NCI-H146 (cell line): Measurements from ENCODE around the gene EPHB1.
A peak's percentile ranks its signal among the peaks of the same experiment; 100 is the strongest.
"Not testable (repeated sequence)": the region's sequence is repeated elsewhere in the genome, so short reads cannot be mapped to it uniquely, and the experiment has no call there.

Experiments
- DNase-seq: peaks from one replicate; lab custom pipeline; 2025; lab: John Stamatoyannopoulos, UW

Gene EPHB1

GRCh38 chr3:135216659-135217058 is 421.6 kb downstream of the EPHB1 start:
- DNase-seq, result no peak

DNA sequence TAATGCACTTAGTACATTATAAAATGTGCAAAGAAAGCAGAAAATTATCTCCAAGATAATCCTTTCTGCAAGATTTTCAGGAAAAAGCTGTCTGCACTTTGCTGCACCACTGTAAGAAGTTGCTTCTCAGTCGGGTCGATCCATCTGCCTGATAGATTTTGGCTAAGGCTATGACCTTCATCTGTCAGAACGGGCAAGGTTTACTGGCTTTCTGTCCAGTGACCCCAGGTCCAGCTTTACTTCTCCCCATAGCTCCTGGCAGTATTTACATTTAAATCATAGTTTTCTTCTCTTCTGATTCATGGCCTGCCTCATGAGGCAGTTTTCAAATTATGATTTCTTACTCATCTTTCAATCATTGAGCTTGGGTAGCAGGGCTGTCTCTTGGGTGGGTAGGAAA is 422.7 kb downstream of the EPHB1 start:
- no peak for DNase-seq

DNA sequence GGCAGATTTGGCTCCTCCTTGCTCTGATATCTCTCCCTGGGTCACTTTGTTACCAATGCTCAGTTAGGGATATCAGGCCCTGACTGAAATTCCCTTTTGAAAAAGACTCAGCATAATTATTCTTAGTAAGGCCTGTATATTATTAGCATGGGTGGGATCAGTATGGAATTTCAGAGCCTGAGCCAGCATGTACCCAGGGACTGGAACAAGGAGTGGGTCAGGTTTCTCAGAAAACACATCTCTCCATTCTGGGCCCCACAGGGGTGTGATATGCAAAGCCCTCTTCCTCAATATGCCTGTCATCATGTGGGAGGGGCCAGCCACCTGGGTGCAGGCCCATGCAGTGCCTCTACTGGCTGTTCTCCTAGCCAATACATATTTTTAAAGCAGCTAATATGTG is 423.2 kb downstream of the EPHB1 start:
- DNase-seq, result peak; percentile 60

- no peak for DNase-seq
Measured at GRCh38 chr3:135218782-135219181, 423.7 kb downstream of the EPHB1 start.

DNA sequence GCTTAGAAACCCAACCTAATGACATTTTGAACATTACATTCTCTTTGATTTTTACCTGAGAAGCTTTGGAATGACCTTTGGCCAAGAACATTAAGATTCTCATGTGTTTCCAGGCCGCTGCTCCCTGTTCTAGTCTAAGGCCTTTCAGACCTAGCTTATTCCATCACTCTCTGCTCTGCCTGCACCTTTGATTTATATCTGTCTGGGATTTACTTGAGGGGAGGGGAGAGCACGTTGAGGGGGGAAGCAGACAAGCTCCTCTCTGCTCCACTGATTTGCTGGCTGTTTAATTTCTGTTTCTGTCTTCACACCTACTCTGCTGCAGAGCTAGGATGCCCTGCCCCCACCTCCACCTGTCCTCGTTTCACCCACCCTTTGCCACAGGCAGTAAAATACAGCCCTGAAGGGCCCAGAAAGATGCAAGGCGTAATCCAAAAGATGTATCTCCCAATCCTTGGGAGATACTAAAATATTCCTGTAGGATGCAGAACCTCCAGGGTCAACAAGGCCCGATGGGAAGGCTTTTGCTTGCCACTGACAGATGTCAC is 429.8 kb downstream of the EPHB1 start:
- DNase-seq, result peak; percentile 19

DNA sequence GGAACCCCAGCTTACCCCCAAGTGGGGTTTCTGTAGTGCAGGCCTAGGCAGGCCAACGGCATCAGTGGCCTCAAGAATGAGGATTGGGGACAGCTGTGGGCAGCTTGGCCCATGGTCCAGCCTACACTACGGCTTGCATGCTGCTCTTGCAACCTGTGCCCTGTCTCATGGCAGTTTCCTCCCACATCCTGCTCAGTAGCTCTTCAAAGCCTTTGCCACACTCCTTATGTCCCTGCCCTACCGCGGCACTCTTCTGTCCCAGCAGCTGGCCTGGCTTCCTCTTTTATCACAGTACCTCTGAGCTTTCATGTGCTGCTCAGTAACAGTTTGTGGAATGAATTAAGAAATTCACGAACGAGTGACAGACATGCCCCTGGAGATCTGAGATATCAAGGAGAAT is 431.0 kb downstream of the EPHB1 start:
- DNase-seq, result no peak

DNA sequence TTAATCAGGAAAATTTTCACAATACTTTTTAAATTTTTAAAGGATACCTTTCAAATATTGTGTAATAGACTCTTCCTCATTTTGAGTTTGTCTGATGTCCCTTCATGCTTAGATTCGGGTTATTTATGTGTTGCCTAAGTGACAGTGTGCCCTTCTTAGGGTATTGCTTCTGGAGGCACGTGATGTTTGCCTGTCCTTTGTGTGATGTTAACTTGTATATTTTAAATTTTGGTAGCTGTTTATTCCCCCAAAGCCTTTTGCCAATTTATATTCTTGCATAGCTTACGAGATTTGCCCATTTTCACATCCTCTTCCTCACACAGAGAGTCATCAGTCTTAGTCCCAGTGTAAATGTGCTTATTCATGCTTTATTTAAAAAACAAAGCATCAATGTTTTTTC is 433.1 kb downstream of the EPHB1 start:
- no peak for DNase-seq

DNA sequence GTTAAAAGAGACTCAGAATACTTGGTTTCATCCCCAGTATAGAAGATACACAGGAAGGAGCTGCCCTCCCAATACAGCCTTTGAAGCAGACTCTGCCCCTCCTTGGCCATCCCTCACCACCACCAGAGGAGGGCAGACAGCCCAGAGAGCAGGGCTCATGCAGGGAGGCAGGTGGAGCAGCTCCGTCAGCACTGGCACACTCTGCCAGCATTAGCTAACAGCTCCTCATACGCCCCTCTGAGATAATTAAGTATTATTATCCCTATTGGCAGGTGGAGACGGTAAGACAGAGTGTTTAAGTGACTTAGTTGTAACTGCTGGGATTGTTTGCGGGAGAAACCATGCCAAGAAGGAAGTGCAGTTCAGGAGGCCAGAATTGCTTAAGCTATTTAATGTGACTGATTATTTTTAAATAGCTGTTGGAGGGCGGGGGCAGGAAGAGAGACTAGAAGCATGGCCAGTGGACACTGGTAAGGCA is 434.0 kb downstream of the EPHB1 start:
- peak; percentile 100 for DNase-seq

DNA sequence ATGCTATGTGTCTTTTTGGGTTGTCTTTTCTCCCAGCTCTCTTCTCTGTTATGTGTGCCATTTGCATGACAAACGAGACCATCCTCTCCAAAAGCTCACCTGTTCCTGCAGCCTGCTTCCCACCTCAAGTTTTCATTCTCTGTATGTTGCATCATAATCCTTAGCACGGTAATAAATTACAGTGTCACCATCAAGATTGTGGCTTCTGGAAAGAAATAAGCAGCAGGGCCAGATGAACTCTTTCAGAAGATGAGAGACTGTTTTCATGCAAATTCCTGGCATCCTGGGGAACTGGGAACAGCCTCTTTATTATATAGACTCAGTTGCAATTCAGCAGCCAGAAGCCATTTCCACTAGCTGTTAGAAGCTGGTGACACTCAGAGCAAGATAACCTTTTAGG is 436.7 kb downstream of the EPHB1 start:
- peak; percentile 81 for DNase-seq

DNA sequence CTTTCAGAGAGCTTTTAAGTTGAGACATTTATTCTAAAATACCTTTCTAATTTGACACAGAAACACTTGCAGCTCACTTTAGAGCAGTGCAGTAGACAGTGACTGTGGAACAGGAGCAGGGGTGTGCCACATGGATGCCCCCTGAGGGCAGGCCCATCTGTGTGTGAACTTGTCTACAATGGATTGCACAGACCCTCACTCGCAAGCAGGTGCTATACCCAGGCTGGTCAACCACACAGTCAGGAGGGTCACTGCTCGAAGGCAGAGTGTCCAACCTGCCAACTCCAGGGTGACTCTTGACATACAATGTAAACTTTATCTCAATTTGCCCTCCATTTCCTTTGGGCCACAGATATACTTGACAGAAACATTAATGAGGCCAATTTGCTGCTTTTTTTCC is 437.2 kb downstream of the EPHB1 start:
- no peak for DNase-seq

GRCh38 chr3:135233476-135233875 is 438.4 kb downstream of the EPHB1 start:
- DNase-seq, result not testable (repeated sequence)

GRCh38 chr3:135235541-135235940 is 440.5 kb downstream of the EPHB1 start:
- DNase-seq, result no peak

GRCh38 chr3:135237371-135238143 is 442.5 kb downstream of the EPHB1 start:
- peak; percentile 29 for DNase-seq

DNA sequence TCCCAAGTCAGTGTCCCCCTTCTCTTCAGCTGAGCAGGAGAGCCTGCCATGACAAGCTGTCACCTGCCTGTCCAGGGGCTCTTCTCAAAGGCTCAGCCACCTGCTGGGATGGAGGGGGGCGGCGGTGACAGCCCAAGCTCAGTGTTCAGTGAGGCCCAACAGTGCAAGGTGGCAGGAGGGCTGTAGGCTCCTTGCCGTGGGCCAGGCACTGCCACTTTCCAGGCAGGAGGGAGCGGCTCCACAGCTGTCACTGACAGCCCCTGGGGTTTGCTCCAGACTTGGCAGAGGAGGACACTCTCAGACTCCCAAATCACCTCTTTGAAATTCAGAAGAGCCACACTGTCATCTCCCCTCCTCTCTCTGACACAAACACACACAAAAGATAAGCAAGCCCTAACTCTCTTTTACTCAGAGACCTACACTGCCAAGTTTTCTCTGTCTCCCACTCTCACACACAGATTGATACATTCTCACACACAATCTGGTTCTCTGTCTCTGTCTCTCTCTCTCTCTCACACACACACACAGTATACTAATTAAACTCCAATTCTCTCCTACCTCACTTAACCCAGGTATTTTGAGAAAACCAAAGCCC is 443.3 kb downstream of the EPHB1 start:
- peak; percentile 82 for DNase-seq

GRCh38 chr3:135238871-135239614 is 444.0 kb downstream of the EPHB1 start:
- DNase-seq, result peak; percentile 61

DNA sequence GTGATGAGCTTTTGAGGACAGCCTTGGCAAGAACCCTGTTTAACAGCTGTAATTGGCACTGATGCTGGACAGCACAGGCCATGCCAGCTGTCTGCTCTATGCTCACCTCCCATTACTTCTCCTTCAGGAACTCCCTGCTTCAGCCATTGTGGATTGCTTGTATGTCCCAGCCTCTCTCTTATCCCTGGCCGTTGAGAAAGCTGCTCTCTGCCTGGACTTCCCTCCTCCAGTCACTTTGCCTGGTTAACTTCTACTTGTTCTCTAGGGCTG is 444.5 kb downstream of the EPHB1 start:
- peak; percentile 31 for DNase-seq

- DNase-seq, result peak; percentile 69
Measured at GRCh38 chr3:135240426-135240825, 445.4 kb downstream of the EPHB1 start.

- no peak for DNase-seq
Measured at GRCh38 chr3:135242285-135242684, 447.2 kb downstream of the EPHB1 start.

- no peak for DNase-seq
Measured at GRCh38 chr3:135243616-135244015, 448.6 kb downstream of the EPHB1 start.

- DNase-seq, result no peak
Measured at GRCh38 chr3:135246027-135246426, 451.0 kb downstream of the EPHB1 start.

DNA sequence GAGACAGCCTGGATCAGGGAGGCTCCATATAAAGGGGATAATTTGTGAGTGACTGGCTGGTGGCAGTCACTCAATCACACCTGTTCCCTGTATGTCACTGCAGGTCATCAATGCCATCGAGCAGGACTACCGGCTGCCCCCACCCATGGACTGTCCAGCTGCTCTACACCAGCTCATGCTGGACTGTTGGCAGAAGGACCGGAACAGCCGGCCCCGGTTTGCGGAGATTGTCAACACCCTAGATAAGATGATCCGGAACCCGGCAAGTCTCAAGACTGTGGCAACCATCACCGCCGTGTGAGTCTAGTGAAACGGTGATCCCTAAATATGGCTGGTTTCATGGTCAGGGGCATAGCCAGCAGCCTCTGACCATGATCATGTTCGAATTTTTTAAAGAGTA is 453.2 kb downstream of the EPHB1 start:
- DNase-seq, result no peak

GRCh38 chr3:135249186-135249585 is 454.1 kb downstream of the EPHB1 start:
- DNase-seq, result no peak

DNA sequence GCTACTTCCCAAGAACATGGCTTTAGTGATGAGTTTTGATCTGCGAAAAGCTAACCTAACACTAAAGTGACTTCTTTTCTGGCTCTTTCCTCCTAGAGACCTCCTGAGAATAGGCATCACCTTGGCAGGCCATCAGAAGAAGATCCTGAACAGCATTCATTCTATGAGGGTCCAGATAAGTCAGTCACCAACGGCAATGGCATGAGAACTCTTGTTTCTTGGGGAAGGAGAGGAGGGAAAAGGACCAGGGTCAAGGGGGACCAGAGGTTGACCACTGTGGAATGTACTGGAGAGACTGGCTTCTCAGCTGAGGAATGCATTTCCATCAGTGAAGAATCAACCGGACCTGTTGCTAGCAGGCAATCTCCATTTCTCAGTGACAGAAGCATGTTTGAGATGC is 463.9 kb downstream of the EPHB1 start:
- DNase-seq, result no peak
